Measurements from ENCODE around the gene FAM151A. TPM values are rescaled to one million over a fixed set of nuclear protein-coding genes. Genes with fewer than 3 reads are reported as not detected.

The FAM151A gene
- total and polyA plus RNA-seq, 2 of the 13 experiments (the other 11 are each of a cell fraction or from before 2014, with no cell fraction given) = 0.29 to 3.6 TPM

DNA sequence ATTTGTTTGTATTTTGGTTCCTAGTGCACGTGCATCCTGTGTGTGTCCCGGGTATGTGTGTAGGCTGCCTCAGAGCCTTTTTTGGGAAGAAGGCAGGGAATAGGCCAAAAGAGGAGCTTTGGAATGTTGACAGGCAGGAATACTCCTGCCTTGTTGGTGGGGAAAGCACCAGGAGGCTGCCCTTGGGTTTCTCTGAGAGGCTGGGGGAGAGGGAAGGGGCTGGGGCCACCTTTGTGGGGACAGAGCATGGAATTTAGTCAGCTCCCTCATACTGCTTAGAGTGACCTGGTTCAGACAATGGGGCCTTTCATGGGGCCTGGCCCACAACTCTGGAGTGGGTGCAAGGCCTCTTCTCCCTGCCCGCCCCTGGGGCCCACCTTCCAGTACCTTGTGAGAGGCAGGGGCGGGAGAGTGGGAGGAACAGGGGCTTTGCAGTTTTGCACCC is 44.0 kb downstream of the FAM151A start (continued):
- TF ChIP-seq, protein P1, sequence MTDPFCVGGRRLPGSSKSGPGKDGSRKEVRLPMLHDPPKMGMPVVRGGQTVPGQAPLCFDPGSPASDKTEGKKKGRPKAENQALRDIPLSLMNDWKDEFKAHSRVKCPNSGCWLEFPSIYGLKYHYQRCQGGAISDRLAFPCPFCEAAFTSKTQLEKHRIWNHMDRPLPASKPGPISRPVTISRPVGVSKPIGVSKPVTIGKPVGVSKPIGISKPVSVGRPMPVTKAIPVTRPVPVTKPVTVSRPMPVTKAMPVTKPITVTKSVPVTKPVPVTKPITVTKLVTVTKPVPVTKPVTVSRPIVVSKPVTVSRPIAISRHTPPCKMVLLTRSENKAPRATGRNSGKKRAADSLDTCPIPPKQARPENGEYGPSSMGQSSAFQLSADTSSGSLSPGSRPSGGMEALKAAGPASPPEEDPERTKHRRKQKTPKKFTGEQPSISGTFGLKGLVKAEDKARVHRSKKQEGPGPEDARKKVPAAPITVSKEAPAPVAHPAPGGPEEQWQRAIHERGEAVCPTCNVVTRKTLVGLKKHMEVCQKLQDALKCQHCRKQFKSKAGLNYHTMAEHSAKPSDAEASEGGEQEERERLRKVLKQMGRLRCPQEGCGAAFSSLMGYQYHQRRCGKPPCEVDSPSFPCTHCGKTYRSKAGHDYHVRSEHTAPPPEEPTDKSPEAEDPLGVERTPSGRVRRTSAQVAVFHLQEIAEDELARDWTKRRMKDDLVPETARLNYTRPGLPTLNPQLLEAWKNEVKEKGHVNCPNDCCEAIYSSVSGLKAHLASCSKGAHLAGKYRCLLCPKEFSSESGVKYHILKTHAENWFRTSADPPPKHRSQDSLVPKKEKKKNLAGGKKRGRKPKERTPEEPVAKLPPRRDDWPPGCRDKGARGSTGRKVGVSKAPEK (CRISPR knock-in tag; IDR thresholded peaks at IDR 0.05; ENCODE audit: borderline replicate concordance) = no peak; the same call in 1 of the 2 replicates
- no peak for TF ChIP-seq HES4 (CRISPR knock-in tag; IDR thresholded peaks at IDR 0.05; ENCODE audit: borderline replicate concordance)
- no peak for TF ChIP-seq ZNF317 (CRISPR knock-in tag; IDR thresholded peaks at IDR 0.05)
- TF ChIP-seq HDAC2 (CRISPR knock-in tag; IDR thresholded peaks at IDR 0.05) = no peak
- TF ChIP-seq KDM5A (IDR thresholded peaks at IDR 0.05; ENCODE audit: borderline replicate concordance, low read length) = no peak
- TF ChIP-seq ZFP37 (CRISPR knock-in tag; IDR thresholded peaks at IDR 0.05; ENCODE audit: borderline replicate concordance) = no peak
- TF ChIP-seq ZNF446 (CRISPR knock-in tag; IDR thresholded peaks at IDR 0.05) = no peak
- TF ChIP-seq HMG20B (CRISPR knock-in tag; conservative IDR thresholded peaks at IDR 0.05) = no peak
- no peak for TF ChIP-seq ERF (CRISPR knock-in tag; IDR thresholded peaks at IDR 0.05)
- no peak for TF ChIP-seq HCFC1 (IDR thresholded peaks at IDR 0.05; ENCODE audit: low read depth, low read length)
- TF ChIP-seq, protein P2, sequence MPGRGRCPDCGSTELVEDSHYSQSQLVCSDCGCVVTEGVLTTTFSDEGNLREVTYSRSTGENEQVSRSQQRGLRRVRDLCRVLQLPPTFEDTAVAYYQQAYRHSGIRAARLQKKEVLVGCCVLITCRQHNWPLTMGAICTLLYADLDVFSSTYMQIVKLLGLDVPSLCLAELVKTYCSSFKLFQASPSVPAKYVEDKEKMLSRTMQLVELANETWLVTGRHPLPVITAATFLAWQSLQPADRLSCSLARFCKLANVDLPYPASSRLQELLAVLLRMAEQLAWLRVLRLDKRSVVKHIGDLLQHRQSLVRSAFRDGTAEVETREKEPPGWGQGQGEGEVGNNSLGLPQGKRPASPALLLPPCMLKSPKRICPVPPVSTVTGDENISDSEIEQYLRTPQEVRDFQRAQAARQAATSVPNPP (CRISPR knock-in tag; IDR thresholded peaks at IDR 0.05) = no peak
- TF ChIP-seq ZNF33B (CRISPR knock-in tag; IDR thresholded peaks at IDR 0.05) = no peak
- no peak for TF ChIP-seq CHCHD3 (CRISPR knock-in tag; IDR thresholded peaks at IDR 0.05)
- no peak for TF ChIP-seq ZNF543 (CRISPR knock-in tag; IDR thresholded peaks at IDR 0.05)
- no peak for TF ChIP-seq HOXA7 (CRISPR knock-in tag; IDR thresholded peaks at IDR 0.05)
- no peak; the same call in 1 of the 2 replicates for TF ChIP-seq SALL1 (CRISPR knock-in tag; IDR thresholded peaks at IDR 0.05)
- TF ChIP-seq ZZZ3 (CRISPR knock-in tag; IDR thresholded peaks at IDR 0.05; ENCODE audit: borderline replicate concordance) = no peak
- TF ChIP-seq ESRRA (CRISPR knock-in tag; IDR thresholded peaks at IDR 0.05; ENCODE audit: low read depth) = no peak
- no peak for TF ChIP-seq ZFYVE20 (CRISPR knock-in tag; IDR thresholded peaks at IDR 0.05; ENCODE audit: borderline replicate concordance, low read depth)
- TF ChIP-seq, protein P3, sequence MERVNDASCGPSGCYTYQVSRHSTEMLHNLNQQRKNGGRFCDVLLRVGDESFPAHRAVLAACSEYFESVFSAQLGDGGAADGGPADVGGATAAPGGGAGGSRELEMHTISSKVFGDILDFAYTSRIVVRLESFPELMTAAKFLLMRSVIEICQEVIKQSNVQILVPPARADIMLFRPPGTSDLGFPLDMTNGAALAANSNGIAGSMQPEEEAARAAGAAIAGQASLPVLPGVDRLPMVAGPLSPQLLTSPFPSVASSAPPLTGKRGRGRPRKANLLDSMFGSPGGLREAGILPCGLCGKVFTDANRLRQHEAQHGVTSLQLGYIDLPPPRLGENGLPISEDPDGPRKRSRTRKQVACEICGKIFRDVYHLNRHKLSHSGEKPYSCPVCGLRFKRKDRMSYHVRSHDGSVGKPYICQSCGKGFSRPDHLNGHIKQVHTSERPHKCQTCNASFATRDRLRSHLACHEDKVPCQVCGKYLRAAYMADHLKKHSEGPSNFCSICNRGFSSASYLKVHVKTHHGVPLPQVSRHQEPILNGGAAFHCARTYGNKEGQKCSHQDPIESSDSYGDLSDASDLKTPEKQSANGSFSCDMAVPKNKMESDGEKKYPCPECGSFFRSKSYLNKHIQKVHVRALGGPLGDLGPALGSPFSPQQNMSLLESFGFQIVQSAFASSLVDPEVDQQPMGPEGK (CRISPR knock-in tag; IDR thresholded peaks at IDR 0.05) = peak; percentile 88
- peak; percentile 96 for TF ChIP-seq ZNF746 (CRISPR knock-in tag; IDR thresholded peaks at IDR 0.05)
- no peak for TF ChIP-seq RFX3 (CRISPR knock-in tag; IDR thresholded peaks at IDR 0.05)
- TF ChIP-seq KMT2B (CRISPR knock-in tag; IDR thresholded peaks at IDR 0.05) = no peak
- TF ChIP-seq RFXANK (CRISPR knock-in tag; IDR thresholded peaks at IDR 0.05) = no peak
- no peak for TF ChIP-seq ZNF747 (CRISPR knock-in tag; IDR thresholded peaks at IDR 0.05; ENCODE audit: borderline replicate concordance)
- TF ChIP-seq, protein P4, sequence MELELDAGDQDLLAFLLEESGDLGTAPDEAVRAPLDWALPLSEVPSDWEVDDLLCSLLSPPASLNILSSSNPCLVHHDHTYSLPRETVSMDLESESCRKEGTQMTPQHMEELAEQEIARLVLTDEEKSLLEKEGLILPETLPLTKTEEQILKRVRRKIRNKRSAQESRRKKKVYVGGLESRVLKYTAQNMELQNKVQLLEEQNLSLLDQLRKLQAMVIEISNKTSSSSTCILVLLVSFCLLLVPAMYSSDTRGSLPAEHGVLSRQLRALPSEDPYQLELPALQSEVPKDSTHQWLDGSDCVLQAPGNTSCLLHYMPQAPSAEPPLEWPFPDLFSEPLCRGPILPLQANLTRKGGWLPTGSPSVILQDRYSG (CRISPR knock-in tag; IDR thresholded peaks at IDR 0.05) = no peak
- no peak for TF ChIP-seq ZNF333 (CRISPR knock-in tag; IDR thresholded peaks at IDR 0.05; ENCODE audit: borderline replicate concordance)

Data from HepG2 (cell line).